DND-41 (cell line): ENCODE results near the gene CEP55.

Experiments
- CTCF ChIP-seq: IDR thresholded peaks from 2 replicates; pipeline ENCODE4 v1.5.1; 2012; ENCODE audit warnings: borderline replicate concordance, low read length, moderate library complexity, mild to moderate bottlenecking; ENCODE audit not compliant: poor library complexity, severe bottlenecking; ENCODE audit errors: extremely low read depth
- EZH2 ChIP-seq: IDR thresholded peaks from 3 replicates; pipeline ENCODE4 v1.6.1; 2012; ENCODE audit warnings: borderline replicate concordance, low read depth, mild to moderate bottlenecking, moderate library complexity, low read length, inconsistent platforms; ENCODE audit not compliant: severe bottlenecking

- no peak for TF ChIP-seq EZH2
- TF ChIP-seq CTCF, result no peak
Observed at GRCh38 chr10:93570383-93570782, 74.0 kb downstream of the CEP55 start.
